GM21381 (cell line): ENCODE data around the gene CEBPZOS.
"Not testable (repeated sequence)": the region's sequence is repeated elsewhere in the genome, so short reads cannot be mapped to it uniquely, and the experiment has no call there.

Source experiments
- ATAC-seq: cut with Tn5 transposase; IDR thresholded peaks from one replicate; pipeline ENCODE4 v1.9.1; 2021; ENCODE audit warnings: mild to moderate bottlenecking, moderate library complexity; ENCODE audit not compliant: unreplicated experiment

Gene CEBPZOS

GRCh38 chr2:37190290-37190689 lies 6.0 kb upstream of the CEBPZOS start:
- ATAC-seq: no peak

- ATAC-seq: no peak
These were observed 5.0 kb upstream of the CEBPZOS start for GRCh38 chr2:37191253-37191652.

GRCh38 chr2:37191747-37192146 lies 4.5 kb upstream of the CEBPZOS start:
- ATAC-seq: no peak

- no peak for ATAC-seq
These were observed 3.7 kb upstream of the CEBPZOS start for GRCh38 chr2:37192551-37192950.

DNA sequence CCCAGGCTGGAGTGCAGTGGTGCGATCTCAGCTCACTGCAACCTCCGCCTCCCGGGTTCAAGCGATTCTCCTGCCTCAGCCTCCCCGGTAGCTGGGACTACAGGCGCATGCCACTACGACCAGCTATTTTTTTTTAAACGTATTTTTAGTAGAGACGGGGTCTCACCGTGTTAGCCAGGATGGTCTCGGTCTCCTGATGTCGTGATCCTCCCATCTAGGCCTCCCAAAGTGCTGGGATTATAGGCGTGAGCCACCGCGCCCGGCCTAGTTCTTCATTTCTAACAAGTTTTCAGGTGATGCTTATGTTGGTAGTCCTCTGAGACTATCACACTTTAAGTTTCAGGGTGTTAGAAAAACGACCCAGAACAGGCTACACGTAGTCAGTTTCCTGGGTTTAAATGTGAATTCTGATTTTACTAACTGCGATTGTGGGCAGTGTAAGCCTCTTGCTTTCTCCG lies 405 bp upstream of the CEBPZOS start:
- ATAC-seq: not testable (repeated sequence)

DNA sequence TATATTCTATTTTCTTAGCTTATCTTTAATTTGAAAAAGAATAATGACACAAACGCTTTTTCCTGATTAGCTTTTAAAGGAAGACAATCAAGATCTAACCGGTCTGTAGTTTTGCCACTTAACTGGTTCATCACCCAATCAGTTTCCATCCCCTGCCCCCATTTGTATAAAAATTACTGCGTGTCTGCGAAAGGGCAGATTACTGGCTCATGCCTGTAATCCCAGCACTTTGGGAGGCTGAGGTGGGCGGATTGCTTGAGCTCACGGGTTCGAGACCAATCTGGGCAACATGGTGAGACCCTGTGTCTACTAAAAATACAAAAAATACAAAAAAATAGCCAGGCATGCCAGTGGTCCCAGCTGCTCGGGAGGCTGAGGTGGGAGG lies 2.4 kb downstream of the CEBPZOS start:
- ATAC-seq: no peak

DNA sequence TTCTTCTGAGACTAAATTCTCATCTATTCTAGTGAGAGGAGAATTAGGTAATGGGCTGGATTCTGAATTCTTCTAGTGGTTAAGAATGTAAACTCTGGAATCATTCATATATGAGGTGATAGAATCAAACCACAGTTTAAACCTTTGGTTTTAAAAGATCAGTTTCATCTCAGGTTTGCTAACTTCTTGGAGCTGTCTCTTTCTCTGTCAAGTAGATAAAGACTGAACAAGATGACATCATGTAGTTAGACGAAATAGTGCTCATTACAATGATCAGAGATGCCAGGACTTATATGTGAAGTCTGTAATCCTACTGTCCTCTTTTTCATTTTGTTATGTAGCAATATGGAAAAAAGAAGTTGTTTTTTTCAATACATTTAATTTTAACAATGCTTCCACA lies 4.9 kb downstream of the CEBPZOS start:
- no peak for ATAC-seq

DNA sequence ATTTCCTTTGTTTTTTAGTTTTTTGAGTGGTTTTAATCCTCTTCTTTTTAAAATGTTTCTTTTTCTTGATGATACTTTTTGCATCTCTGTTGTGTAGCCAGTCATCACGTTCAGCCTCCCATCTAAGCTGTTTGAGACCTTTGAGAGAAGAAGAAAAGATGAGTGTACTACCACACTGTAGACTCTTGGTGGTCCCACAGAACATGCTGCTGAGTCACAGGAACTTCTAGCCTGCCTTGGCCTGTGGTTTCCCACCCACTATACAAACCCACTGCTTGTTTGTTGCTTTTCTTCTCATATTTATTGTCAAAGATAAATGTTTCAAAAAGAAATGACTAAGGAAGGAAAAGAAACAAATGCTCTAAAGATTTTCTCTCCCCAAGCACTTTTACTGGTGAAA lies 5.5 kb downstream of the CEBPZOS start:
- ATAC-seq: no peak

- no peak for ATAC-seq
These were observed 7.4 kb downstream of the CEBPZOS start for GRCh38 chr2:37203708-37204107.

DNA sequence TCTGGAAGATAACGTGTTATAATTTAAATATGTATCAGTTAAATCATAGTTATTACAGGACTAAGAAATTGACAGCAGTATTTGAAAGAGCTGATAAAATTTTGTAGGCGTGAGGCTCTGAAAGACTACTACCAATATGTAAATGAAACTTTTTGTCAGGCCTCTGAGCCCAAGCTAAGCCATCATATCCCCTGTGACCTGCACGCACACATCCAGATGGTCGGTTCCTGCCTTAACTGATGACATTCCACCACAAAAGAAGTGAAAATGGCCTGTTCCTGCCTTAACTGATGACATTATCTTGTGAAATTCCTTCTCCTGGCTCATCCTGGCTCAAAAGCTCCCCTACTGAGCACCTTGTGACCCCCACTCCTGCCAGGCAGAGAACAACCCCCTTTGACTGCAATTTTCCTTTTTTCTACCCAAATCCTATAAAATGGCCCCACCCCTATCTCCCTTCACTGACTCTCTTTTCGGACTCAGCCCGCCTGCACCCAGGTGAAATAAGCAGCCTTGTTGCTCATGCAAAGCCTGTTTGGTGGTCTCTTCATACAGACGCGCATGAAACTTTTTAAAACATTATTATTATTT lies 8.9 kb downstream of the CEBPZOS start:
- not testable (repeated sequence) for ATAC-seq

- no peak for ATAC-seq
These were observed 9.5 kb downstream of the CEBPZOS start for GRCh38 chr2:37205689-37206341.

- not testable (repeated sequence) for ATAC-seq
These were observed 10.5 kb downstream of the CEBPZOS start for GRCh38 chr2:37206760-37207159.

GRCh38 chr2:37211212-37211611 lies 14.9 kb downstream of the CEBPZOS start:
- ATAC-seq: no peak

DNA sequence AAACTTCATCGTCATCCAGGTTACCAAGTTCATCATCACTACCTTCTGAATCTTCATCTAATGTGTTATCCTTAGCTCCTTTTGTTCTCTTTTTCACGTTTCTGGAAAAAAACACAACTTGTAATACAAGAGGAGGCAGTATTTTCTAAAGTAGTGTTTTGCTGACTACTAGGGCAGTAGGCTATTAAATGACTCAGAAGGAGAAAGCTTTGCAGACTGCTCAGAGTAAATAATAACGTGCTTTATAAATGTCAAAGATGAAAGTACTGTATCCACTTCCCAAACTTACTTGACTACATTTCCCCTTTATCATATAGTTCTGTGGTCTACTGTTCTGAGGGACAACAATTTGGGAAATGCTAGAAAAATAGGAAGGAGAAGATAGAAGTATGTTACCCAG lies 15.6 kb downstream of the CEBPZOS start:
- no peak for ATAC-seq

DNA sequence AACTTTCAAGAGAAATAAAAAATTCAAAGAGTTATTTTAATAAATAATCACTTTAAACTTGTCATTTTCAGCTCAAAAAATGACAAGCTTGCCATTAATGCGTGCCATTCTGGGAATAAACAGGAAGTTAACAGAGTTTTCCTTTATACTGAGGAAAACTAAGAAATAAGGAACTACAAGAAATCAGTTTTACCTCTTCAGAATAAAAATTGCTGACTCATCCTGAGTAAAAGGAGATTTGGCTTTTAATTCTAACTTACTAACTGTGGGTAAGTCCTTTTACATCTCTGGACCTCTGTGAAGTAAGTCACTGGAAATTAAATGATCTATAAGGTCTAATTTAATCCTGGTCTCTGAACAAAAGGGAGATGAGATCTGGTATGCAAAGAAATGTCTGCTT lies 19.0 kb downstream of the CEBPZOS start:
- ATAC-seq: no peak

GRCh38 chr2:37219046-37219445 lies 22.8 kb downstream of the CEBPZOS start:
- ATAC-seq: no peak

DNA sequence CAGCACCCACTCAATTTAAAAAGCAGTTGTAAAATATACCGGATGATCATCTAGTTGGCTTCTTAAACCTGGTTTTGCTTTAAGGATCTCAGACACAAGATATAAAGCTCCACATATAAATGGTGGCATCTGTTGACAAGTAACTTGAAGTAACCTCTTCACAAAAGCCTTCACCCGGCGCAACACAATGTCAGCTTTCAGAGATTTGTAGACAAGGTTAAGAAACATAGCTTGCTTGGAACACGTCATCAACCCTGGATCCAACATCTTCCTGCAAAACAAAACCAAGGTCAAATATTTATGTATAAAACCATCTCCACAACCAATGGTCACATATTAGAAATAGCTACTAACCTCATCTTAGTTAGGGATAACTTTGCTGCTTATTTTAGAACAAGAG lies 26.8 kb downstream of the CEBPZOS start:
- ATAC-seq: no peak

DNA sequence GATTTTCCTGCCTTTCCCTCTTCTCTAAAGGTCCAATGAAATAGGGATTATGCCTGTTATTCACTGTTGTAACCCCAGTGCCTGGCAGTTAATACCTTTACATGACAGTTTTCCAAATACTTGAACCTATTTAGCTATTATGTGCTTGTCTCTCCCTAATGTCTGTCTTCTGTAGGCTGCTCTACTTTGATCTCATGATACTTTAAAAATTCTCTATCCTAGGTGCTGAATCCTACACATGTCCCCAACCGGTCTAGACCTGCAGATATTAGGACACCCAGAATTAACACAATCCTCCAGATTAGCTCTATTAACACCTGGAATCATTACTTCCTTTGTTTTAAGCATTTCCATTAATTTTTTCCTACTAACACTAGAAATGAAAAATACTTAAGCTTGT lies 27.8 kb downstream of the CEBPZOS start:
- ATAC-seq: no peak

- ATAC-seq: not testable (repeated sequence)
These were observed 28.8 kb downstream of the CEBPZOS start for GRCh38 chr2:37225129-37225528.

DNA sequence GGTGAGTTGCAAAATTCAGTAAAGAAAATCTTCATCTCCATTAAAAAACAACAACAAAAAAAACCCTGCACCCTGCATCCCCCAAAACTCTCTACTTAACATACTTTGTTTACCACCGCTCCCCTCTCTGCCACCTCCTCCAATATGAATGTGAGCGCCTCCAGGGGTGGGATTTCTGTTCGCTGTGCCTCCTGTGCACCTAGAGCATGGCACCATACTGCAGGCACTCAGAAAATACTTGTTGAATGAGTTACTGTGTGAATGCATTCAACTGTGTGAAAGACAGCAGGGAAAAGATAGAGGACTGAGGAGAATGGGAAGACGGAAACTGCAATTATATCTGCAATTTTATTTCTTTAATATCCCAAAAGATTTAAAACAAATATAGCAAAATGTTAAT lies 30.6 kb downstream of the CEBPZOS start:
- no peak for ATAC-seq

DNA sequence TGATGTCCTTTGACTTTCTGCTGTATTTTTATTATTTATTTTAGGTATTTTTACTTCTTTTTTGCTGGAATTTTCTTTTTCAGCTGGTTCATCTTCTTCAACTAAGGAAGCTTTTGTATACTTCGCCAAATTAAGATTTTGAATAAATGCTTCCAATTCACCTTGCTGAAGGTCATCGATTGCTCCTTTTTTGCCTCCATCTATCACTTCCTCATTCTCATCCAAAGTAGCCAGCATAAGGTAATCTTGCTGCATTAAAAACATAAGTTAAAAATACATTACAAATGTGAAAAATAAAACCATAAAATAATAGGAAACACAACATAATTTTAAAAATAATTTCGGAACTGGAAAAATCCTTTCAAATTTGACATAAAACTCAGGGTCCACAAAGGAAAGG lies 32.5 kb downstream of the CEBPZOS start:
- no peak for ATAC-seq

- ATAC-seq: no peak
These were observed 34.3 kb downstream of the CEBPZOS start for GRCh38 chr2:37230581-37230980.
